ENCODE data around the gene DYNAP.

The DYNAP gene

DNA sequence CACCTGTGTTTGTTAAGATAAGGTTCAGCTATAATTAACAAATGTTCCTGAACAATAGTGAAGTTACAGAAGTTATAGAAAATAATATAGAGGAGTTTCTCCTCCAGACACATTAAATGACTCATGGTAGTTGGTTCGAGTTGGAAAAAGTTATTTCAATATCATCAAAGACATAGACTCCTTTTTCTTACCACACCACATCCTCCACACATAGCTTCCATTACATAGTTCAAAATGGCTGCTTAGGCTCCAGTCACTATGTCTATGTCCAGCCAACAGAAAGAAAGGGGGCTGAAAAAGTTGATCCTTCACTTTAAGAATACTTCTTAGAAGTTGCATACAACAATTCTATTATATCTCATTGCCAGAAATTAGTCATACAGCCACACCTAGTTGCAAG, 50.7 kb downstream of the DYNAP start:
- no peak for DNase-seq

GRCh38 chr18:54647176-54647575, 56.1 kb downstream of the DYNAP start:
- DNase-seq, result peak; percentile 1
